ENCODE measurements around the gene SORCS3.

SORCS3 gene

GRCh38 chr10:104872691-104873090, 231.6 kb downstream of the SORCS3 start:
- H3K27me3 ChIP-seq (ENCODE audit: insufficient read depth, low read length, poor library complexity, severe bottlenecking), result no peaks in the 10 kb centered on the region
- no peaks in the 10 kb centered on the region for H3K79me2 ChIP-seq (ENCODE audit: insufficient read depth, low read length)
- no peaks in the 10 kb centered on the region for H3K36me3 ChIP-seq (ENCODE audit: insufficient read depth, low read length)
- H3K4me1 ChIP-seq (ENCODE audit: insufficient read depth, low read length, poor library complexity, severe bottlenecking), result no peaks in the 10 kb centered on the region
- no peak overlapping the region for H3K4me2 ChIP-seq (ENCODE audit: low read depth, low read length, poor library complexity, severe bottlenecking)
- H3F3A ChIP-seq (ENCODE audit: low read depth), result no peaks in the 10 kb centered on the region
- no peak overlapping the region for H2AFZ ChIP-seq (ENCODE audit: low read length)
- H3K9me3 ChIP-seq (ENCODE audit: insufficient read depth, low read depth, low read length), result no peaks in the 10 kb centered on the region
- no peaks in the 10 kb centered on the region for H4K20me1 ChIP-seq (ENCODE audit: insufficient read depth, low read length, poor library complexity, severe bottlenecking)
- TF ChIP-seq CTCF (conservative IDR thresholded peaks at IDR 0.05; ENCODE audit: low read length) (no peak), EZH2phosphoT487 (IDR thresholded peaks at IDR 0.05; ENCODE audit: borderline replicate concordance) (no peak)
- H3K4me3 ChIP-seq (ENCODE audit: low read length, poor library complexity, severe bottlenecking), result no peak overlapping the region
- H3K9me2 ChIP-seq (replicated peaks; ENCODE audit: low read depth, low read length), result no peaks in the 10 kb centered on the region
- no peak overlapping the region for H3K9ac ChIP-seq (ENCODE audit: low read depth, low read length, poor library complexity, severe bottlenecking)

GRCh38 chr10:104873161-104873560, 232.1 kb downstream of the SORCS3 start:
- Histone ChIP-seq H3K4me2 (ENCODE audit: low read depth, low read length, poor library complexity, severe bottlenecking) (no peak overlapping the region), H3K9me3 (ENCODE audit: insufficient read depth, low read depth, low read length) (no peaks in the 10 kb centered on the region), H2AFZ (ENCODE audit: low read length) (no peak overlapping the region), H3K79me2 (ENCODE audit: insufficient read depth, low read length) (no peaks in the 10 kb centered on the region), H3K4me1 (ENCODE audit: insufficient read depth, low read length, poor library complexity, severe bottlenecking) (no peaks in the 10 kb centered on the region), H3K4me3 (ENCODE audit: low read length, poor library complexity, severe bottlenecking) (no peak overlapping the region), H3K9me2 (replicated peaks; ENCODE audit: low read depth, low read length) (no peaks in the 10 kb centered on the region), H3F3A (ENCODE audit: low read depth) (no peaks in the 10 kb centered on the region), H4K20me1 (ENCODE audit: insufficient read depth, low read length, poor library complexity, severe bottlenecking) (no peaks in the 10 kb centered on the region), H3K36me3 (ENCODE audit: insufficient read depth, low read length) (no peaks in the 10 kb centered on the region), H3K9ac (ENCODE audit: low read depth, low read length, poor library complexity, severe bottlenecking) (no peak overlapping the region), H3K27me3 (ENCODE audit: insufficient read depth, low read length, poor library complexity, severe bottlenecking) (no peaks in the 10 kb centered on the region)
- TF ChIP-seq CTCF (conservative IDR thresholded peaks at IDR 0.05; ENCODE audit: low read length), result no peak
- TF ChIP-seq EZH2phosphoT487 (IDR thresholded peaks at IDR 0.05; ENCODE audit: borderline replicate concordance), result no peak

- H3K4me3 ChIP-seq (ENCODE audit: low read length, poor library complexity, severe bottlenecking), result no peak overlapping the region
- TF ChIP-seq EZH2phosphoT487 (IDR thresholded peaks at IDR 0.05; ENCODE audit: borderline replicate concordance) (no peak), CTCF (conservative IDR thresholded peaks at IDR 0.05; ENCODE audit: low read length) (no peak)
- no peaks in the 10 kb centered on the region for H3F3A ChIP-seq (ENCODE audit: low read depth)
- H3K79me2 ChIP-seq (ENCODE audit: insufficient read depth, low read length), result no peaks in the 10 kb centered on the region
- no peaks in the 10 kb centered on the region for H3K4me1 ChIP-seq (ENCODE audit: insufficient read depth, low read length, poor library complexity, severe bottlenecking)
- no peak overlapping the region for H3K9ac ChIP-seq (ENCODE audit: low read depth, low read length, poor library complexity, severe bottlenecking)
- H3K4me2 ChIP-seq (ENCODE audit: low read depth, low read length, poor library complexity, severe bottlenecking), result no peak overlapping the region
- H3K36me3 ChIP-seq (ENCODE audit: insufficient read depth, low read length), result no peaks in the 10 kb centered on the region
- no peaks in the 10 kb centered on the region for H3K9me2 ChIP-seq (replicated peaks; ENCODE audit: low read depth, low read length)
- no peaks in the 10 kb centered on the region for H3K27me3 ChIP-seq (ENCODE audit: insufficient read depth, low read length, poor library complexity, severe bottlenecking)
- H3K9me3 ChIP-seq (ENCODE audit: insufficient read depth, low read depth, low read length), result no peaks in the 10 kb centered on the region
- no peaks in the 10 kb centered on the region for H4K20me1 ChIP-seq (ENCODE audit: insufficient read depth, low read length, poor library complexity, severe bottlenecking)
- no peak overlapping the region for H2AFZ ChIP-seq (ENCODE audit: low read length)
These were observed 234.5 kb downstream of the SORCS3 start for GRCh38 chr10:104875561-104875960.

Data from Loucy (cell line).